Caco-2 (cell line): ENCODE measurements around the gene TCF7L2. TPM values are rescaled to one million over a fixed set of nuclear protein-coding genes. Genes with fewer than 3 reads are reported as not detected.

Experiments used
- BruUV-seq: library from RNA; stranded (reverse); fragments of 400-500 nt; replicated peaks from 2 replicates; lab custom pipeline; 2021; lab: Mats Ljungman, UMichigan
- CTCF ChIA-PET: fragments of 300-600 bp; sonication (Branson Sonifier 250); formaldehyde crosslinking; loops from one replicate; lab custom pipeline; 2022; ENCODE audit warnings: antibody characterized with exemption; lab: Charles Lee
- POLR2A ChIA-PET: fragments of 300-600 bp; sonication (Branson Sonifier 250); formaldehyde crosslinking; loops from one replicate; lab custom pipeline; 2022; ENCODE audit warnings: antibody characterized with exemption; lab: Charles Lee
- DNase-seq, 2 experiments: peaks; one replicate each; pipeline versions ENCODE4 v3.0.0 to v3.0.0-alpha.2; 2020 to 2022
- H3K27me3 ChIP-seq: replicated peaks from 2 replicates; pipeline ENCODE4 v1.6.0; 2011; ENCODE audit warnings: low read length; ENCODE audit not compliant: control insufficient read depth, insufficient read depth
- H3K36me3 ChIP-seq: 2 replicates; pipeline ENCODE4 v1.5.1; 2011; ENCODE audit warnings: low read length; ENCODE audit not compliant: control insufficient read depth, insufficient read depth
- H3K4me1 ChIP-seq: fragments of 250-450 bp; sonication (Bioruptor Pico); 2 replicates; pipeline ENCODE4 v1.5.1; 2020; ENCODE audit warnings: mild to moderate bottlenecking
- H3K4me3 ChIP-seq: 2 replicates; pipeline ENCODE4 v1.5.1; 2011; ENCODE audit warnings: low read depth, mild to moderate bottlenecking, control low read depth, low read length
- H3K9me3 ChIP-seq: fragments of 250-450 bp; sonication (Bioruptor Pico); 2 replicates; pipeline ENCODE4 v1.5.1; 2020; ENCODE audit warnings: mild to moderate bottlenecking, moderate library complexity
- H3K27ac Mint-ChIP-seq: one replicate; pipeline ENCODE4 v1.8.0; 2022; ENCODE audit warnings: mixed read lengths; ENCODE audit not compliant: unreplicated experiment
- H3K27me3 Mint-ChIP-seq: one replicate; pipeline ENCODE4 v1.8.0; 2022; ENCODE audit warnings: mixed read lengths; ENCODE audit not compliant: insufficient read depth, unreplicated experiment
- H3K36me3 Mint-ChIP-seq: one replicate; pipeline ENCODE4 v1.8.0; 2022; ENCODE audit warnings: mild to moderate bottlenecking, mixed read lengths; ENCODE audit not compliant: insufficient read depth, unreplicated experiment
- H3K4me1 Mint-ChIP-seq: one replicate; pipeline ENCODE4 v1.8.0; 2022; ENCODE audit warnings: low read depth, mixed read lengths; ENCODE audit not compliant: unreplicated experiment
- H3K4me3 Mint-ChIP-seq: one replicate; pipeline ENCODE4 v1.8.0; 2022; ENCODE audit warnings: mild to moderate bottlenecking, moderate library complexity, mixed read lengths; ENCODE audit not compliant: unreplicated experiment
- H3K9me3 Mint-ChIP-seq: one replicate; pipeline ENCODE4 v1.8.0; 2022; ENCODE audit warnings: mixed read lengths; ENCODE audit not compliant: unreplicated experiment
- CTCF ChIP-seq, 2 experiments: fragments of 200-600 bp in 1 of 2; IDR thresholded peaks; 1 replicate in 1 of 2; 2 replicates in 1 of 2; pipeline versions ENCODE4 v1.5.1 to v1.8.0; 2011 to 2022; ENCODE audit warnings: antibody characterized with exemption in 1 of 2, control low read depth in 1 of 2, inconsistent platforms in 1 of 2, low read depth in 1 of 2, low read length in 1 of 2, mild to moderate bottlenecking in 1 of 2, moderate library complexity in 1 of 2; ENCODE audit not compliant: insufficient read depth in 1 of 2, severe bottlenecking in 1 of 2, unreplicated experiment in 1 of 2
- intact Hi-C: fragments of 100-400 bp; cut with micrococcal nuclease; formaldehyde crosslinking; loops from one replicate; pipeline ENCODE4 v1.10.0; 2022; ENCODE audit not compliant: unreplicated experiment
- total RNA-seq: library from RNA; stranded (reverse); gene quantifications from 2 replicates; pipeline ENCODE4 v1.2.3, GENCODE V29; 2022

TCF7L2 gene
- total RNA-seq, 1 experiment from 2014 or later, result 45.4 TPM

DNA sequence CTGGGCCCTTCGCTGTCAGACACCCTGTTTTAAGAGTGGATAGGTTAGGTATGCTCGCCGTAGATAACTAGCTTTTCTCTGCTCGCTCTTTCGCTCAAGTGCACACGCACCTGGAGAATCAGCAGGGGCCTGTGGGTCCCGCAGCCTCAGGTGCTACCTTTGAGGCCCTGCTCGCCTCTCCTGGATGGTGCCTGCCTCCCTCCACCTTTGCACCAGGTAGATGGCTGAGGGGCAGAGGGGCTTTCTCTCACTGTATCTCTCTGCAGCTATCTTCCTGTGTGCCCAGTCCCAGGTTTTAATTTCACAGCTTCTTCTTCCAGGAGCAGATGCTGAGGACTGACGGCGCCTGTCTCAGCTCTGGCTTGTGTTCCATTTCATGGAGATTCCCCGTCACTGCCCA lies 227.9 kb downstream of the TCF7L2 start:
- Mint-ChIP-seq H3K4me3 (no peak overlapping the region), H3K4me1 (no peaks in the 10 kb centered on the region), H3K27ac (no peak overlapping the region), H3K9me3 (no peaks in the 10 kb centered on the region), H3K27me3 (no peaks in the 10 kb centered on the region), H3K36me3 (peaks cover 6% of the 10 kb centered on the region)
- no peak for DNase-seq
- CTCF ChIA-PET, result no interaction called here
- Histone ChIP-seq H3K9me3 (no peaks in the 10 kb centered on the region), H3K27me3 (no peaks in the 10 kb centered on the region), H3K4me1 (peaks cover 6% of the 10 kb centered on the region; the same call in 1 of the 2 replicates), H3K4me3 (no peak overlapping the region), H3K36me3 (no peaks in the 10 kb centered on the region)
- no peak for TF ChIP-seq CTCF (IDR thresholded peaks at IDR 0.05; ENCODE audit: insufficient read depth in 1 of 2, low read depth in 1 of 2, low read length in 1 of 2, severe bottlenecking in 1 of 2, unreplicated experiment in 1 of 2)
- no TSS peak for BruUV-seq
- POLR2A ChIA-PET, result no interaction called here
- intact Hi-C loops, result no loop called here

GRCh38 chr10:113178771-113179170 lies 228.7 kb downstream of the TCF7L2 start:
- Histone ChIP-seq H3K4me1 (peaks cover 6% of the 10 kb centered on the region; the same call in 1 of the 2 replicates), H3K27me3 (no peaks in the 10 kb centered on the region), H3K4me3 (no peak overlapping the region), H3K9me3 (no peaks in the 10 kb centered on the region), H3K36me3 (no peaks in the 10 kb centered on the region)
- H3K9me3 Mint-ChIP-seq, result no peaks in the 10 kb centered on the region
- TF ChIP-seq CTCF (IDR thresholded peaks at IDR 0.05; ENCODE audit: insufficient read depth in 1 of 2, low read depth in 1 of 2, low read length in 1 of 2, severe bottlenecking in 1 of 2, unreplicated experiment in 1 of 2), result no peak
- H3K4me3 Mint-ChIP-seq, result no peak overlapping the region
- peaks cover 6% of the 10 kb centered on the region for H3K36me3 Mint-ChIP-seq
- POLR2A ChIA-PET, result no interaction called here
- DNase-seq, result no peak
- CTCF ChIA-PET, result no interaction called here
- H3K27ac Mint-ChIP-seq, result no peak overlapping the region
- no peaks in the 10 kb centered on the region for H3K27me3 Mint-ChIP-seq
- no peaks in the 10 kb centered on the region for H3K4me1 Mint-ChIP-seq
- intact Hi-C loops, result no loop called here
- BruUV-seq, result no TSS peak

GRCh38 chr10:113179265-113179664 lies 229.2 kb downstream of the TCF7L2 start:
- Mint-ChIP-seq H3K4me1 (no peaks in the 10 kb centered on the region), H3K4me3 (no peak overlapping the region), H3K9me3 (no peaks in the 10 kb centered on the region), H3K27me3 (no peaks in the 10 kb centered on the region), H3K27ac (no peak overlapping the region), H3K36me3 (peaks cover 6% of the 10 kb centered on the region)
- Histone ChIP-seq H3K9me3 (no peaks in the 10 kb centered on the region), H3K4me3 (no peak overlapping the region), H3K27me3 (no peaks in the 10 kb centered on the region), H3K36me3 (no peaks in the 10 kb centered on the region), H3K4me1 (peaks cover 6% of the 10 kb centered on the region; the same call in 1 of the 2 replicates)
- ChIA-PET CTCF (no interaction called here), POLR2A (no interaction called here)
- TF ChIP-seq CTCF (IDR thresholded peaks at IDR 0.05; ENCODE audit: insufficient read depth in 1 of 2, low read depth in 1 of 2, low read length in 1 of 2, severe bottlenecking in 1 of 2, unreplicated experiment in 1 of 2), result no peak
- no TSS peak for BruUV-seq
- no peak for DNase-seq
- intact Hi-C loops, result no loop called here
